Activated naive CD4-positive, alpha-beta T cell treated with anti-CD3 and anti-CD28 coated beads for 36 hours (primary cell): Measurements from ENCODE around the gene DNMT3A. TPM values are rescaled to one million over a fixed set of nuclear protein-coding genes. Genes with fewer than 3 reads are reported as not detected.
A peak's percentile ranks its signal among the peaks of the same experiment; 100 is the strongest.
"Not testable (repeated sequence)": the region's sequence is repeated elsewhere in the genome, so short reads cannot be mapped to it uniquely, and the experiment has no call there.

ENCODE experiments used
- CTCF ChIA-PET: fragments of 350-600 bp; sonication (Branson Sonifier 250); formaldehyde crosslinking; loops from one replicate; lab custom pipeline; 2021; ENCODE audit warnings: antibody characterized with exemption; lab: Charles Lee
- DNase-seq: peaks from one replicate; pipeline ENCODE4 v3.0.0-alpha.2; 2020
- H3K27ac Mint-ChIP-seq: one replicate; pipeline ENCODE4 v1.8.0; 2021; ENCODE audit warnings: mild to moderate bottlenecking, mixed read lengths
- H3K27me3 Mint-ChIP-seq: one replicate; pipeline ENCODE4 v1.8.0; 2021; ENCODE audit warnings: low read depth, mixed read lengths
- H3K36me3 Mint-ChIP-seq: one replicate; pipeline ENCODE4 v1.8.0; 2021; ENCODE audit warnings: low read depth, mixed read lengths
- H3K4me1 Mint-ChIP-seq: one replicate; pipeline ENCODE4 v1.8.0; 2021; ENCODE audit warnings: low read depth, mixed read lengths
- H3K4me3 Mint-ChIP-seq: one replicate; pipeline ENCODE4 v1.8.0; 2021; ENCODE audit warnings: mild to moderate bottlenecking, moderate library complexity, mixed read lengths
- H3K9me3 Mint-ChIP-seq: one replicate; pipeline ENCODE4 v1.8.0; 2021; ENCODE audit warnings: mixed read lengths
- intact Hi-C: fragments of 100-400 bp; cut with micrococcal nuclease; formaldehyde crosslinking; loops from one replicate; pipeline ENCODE4 v1.15.1; 2023
- total RNA-seq, 2 experiments: library from RNA; stranded (reverse); gene quantifications; one replicate each; pipeline ENCODE4 v1.2.3, GENCODE V29; 2021

Gene DNMT3A
- total RNA-seq, 2 experiments from 2014 or later, result 53.0 to 53.5 TPM

- peaks cover 44% of the 10 kb centered on the region for H3K36me3 Mint-ChIP-seq
- intact Hi-C loops, result loop anchor here (10.0 kb wide), 1 partner anchor 790 kb away; no protein-coding TSS in a partner anchor
- H3K4me1 Mint-ChIP-seq, result peaks cover 80% of the 10 kb centered on the region
- H3K27ac Mint-ChIP-seq, result peak overlapping the region; percentile 94
- no peaks in the 10 kb centered on the region for H3K27me3 Mint-ChIP-seq
- peak; percentile 79 for DNase-seq
- CTCF ChIA-PET, result interaction anchor here (1.6 to 6.0 kb wide), 2 partner anchors 9 to 19 kb away, joined by 6 to 55 read pairs; no protein-coding TSS in a partner anchor
- H3K9me3 Mint-ChIP-seq, result no peaks in the 10 kb centered on the region
- H3K4me3 Mint-ChIP-seq, result no peak overlapping the region
Measured at GRCh38 chr2:25274868-25275574, 66.7 kb downstream of the DNMT3A start.

GRCh38 chr2:25273985-25274535, 67.7 kb downstream of the DNMT3A start:
- DNase-seq, result no peak
- CTCF ChIA-PET, result interaction anchor here (0.8 to 1.7 kb wide), 5 partner anchors 10 to 88 kb away, joined by 3 to 9 read pairs (median 5); no protein-coding TSS in a partner anchor
- intact Hi-C loops, result loop anchor here (1.0 to 10.0 kb wide), 3 partner anchors 23 to 789 kb away; no protein-coding TSS in a partner anchor
- Mint-ChIP-seq H3K4me1 (peaks cover 76% of the 10 kb centered on the region), H3K9me3 (no peaks in the 10 kb centered on the region), H3K27me3 (no peaks in the 10 kb centered on the region), H3K4me3 (peak overlapping the region; percentile 41), H3K36me3 (peaks cover 47% of the 10 kb centered on the region), H3K27ac (peak overlapping the region; percentile 93)

- peak overlapping the region; percentile 93 for H3K27ac Mint-ChIP-seq
- not testable (repeated sequence) for H3K9me3 Mint-ChIP-seq, H3K4me3 Mint-ChIP-seq, H3K27me3 Mint-ChIP-seq, DNase-seq
- CTCF ChIA-PET, result interaction anchor here (0.6 to 1.7 kb wide), 4 partner anchors 17 to 90 kb away, joined by 3 to 5 read pairs (median 4); partner anchors contain the start of gene DNMT3A
- peaks cover 47% of the 10 kb centered on the region for H3K36me3 Mint-ChIP-seq
- intact Hi-C loops, result loop anchor here (1.0 to 10.0 kb wide), 3 partner anchors 21 to 788 kb away; no protein-coding TSS in a partner anchor
- peaks cover 69% of the 10 kb centered on the region for H3K4me1 Mint-ChIP-seq
Measured at GRCh38 chr2:25272705-25273104, 69.0 kb downstream of the DNMT3A start.

DNA sequence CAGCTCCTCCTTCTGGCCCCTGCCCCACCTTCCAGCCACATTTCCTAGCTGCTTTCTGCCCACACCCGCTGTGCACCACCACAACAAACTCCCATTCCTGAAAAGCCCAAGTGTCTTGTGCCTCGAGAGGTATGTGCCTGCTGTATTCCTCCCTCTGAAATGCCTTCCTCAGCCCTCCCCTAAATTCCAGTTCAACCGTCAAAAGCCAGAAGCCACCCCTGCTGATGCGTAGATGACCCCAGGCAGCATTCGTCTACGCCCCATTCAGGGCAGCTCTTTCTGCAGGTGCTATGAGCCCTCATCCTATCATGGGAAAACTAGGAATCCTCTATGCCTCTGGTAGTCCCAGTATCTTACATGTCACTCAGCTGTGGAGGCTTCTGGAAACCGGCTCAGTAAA, 71.7 kb downstream of the DNMT3A start:
- Mint-ChIP-seq H3K27me3 (no peaks in the 10 kb centered on the region), H3K36me3 (peaks cover 57% of the 10 kb centered on the region), H3K9me3 (no peaks in the 10 kb centered on the region), H3K27ac (no peak overlapping the region), H3K4me1 (peaks cover 67% of the 10 kb centered on the region), H3K4me3 (no peak overlapping the region)
- CTCF ChIA-PET, result interaction anchor here (0.6 to 1.2 kb wide), 2 partner anchors 8 to 324 kb away, joined by 3 read pairs; no protein-coding TSS in a partner anchor
- intact Hi-C loops, result loop anchor here (10.0 kb wide), 1 partner anchor 785 kb away; no protein-coding TSS in a partner anchor
- DNase-seq, result no peak

DNA sequence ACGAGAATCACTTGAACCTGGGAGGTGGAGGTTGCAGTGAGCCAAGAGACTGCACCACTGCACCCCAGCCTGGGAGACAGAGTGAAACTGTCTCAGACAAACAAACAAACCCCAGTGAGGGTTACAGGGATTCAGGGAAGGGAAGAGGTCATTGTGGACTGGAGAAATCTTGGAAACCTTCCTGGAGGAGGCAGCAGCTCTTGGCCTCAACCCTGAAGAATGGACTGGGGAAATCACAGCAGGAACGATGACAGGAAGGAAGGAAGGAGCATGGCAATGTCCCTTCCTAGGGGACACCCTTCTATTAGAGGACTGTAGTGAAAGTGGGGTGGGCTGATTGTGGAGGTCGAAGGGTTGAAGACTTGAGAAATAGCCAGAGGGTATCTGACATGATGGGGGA, 72.5 kb downstream of the DNMT3A start:
- H3K27me3 Mint-ChIP-seq, result no peaks in the 10 kb centered on the region
- DNase-seq, result no peak
- H3K4me3 Mint-ChIP-seq, result no peak overlapping the region
- no peak overlapping the region for H3K27ac Mint-ChIP-seq
- no peaks in the 10 kb centered on the region for H3K9me3 Mint-ChIP-seq
- peaks cover 55% of the 10 kb centered on the region for H3K36me3 Mint-ChIP-seq
- peaks cover 59% of the 10 kb centered on the region for H3K4me1 Mint-ChIP-seq
- CTCF ChIA-PET, result interaction anchor here (1.2 to 1.3 kb wide), 2 partner anchors 9 to 107 kb away, joined by 3 to 4 read pairs; no protein-coding TSS in a partner anchor
- intact Hi-C loops, result no loop called here

- no peak overlapping the region for H3K4me3 Mint-ChIP-seq
- H3K9me3 Mint-ChIP-seq, result no peaks in the 10 kb centered on the region
- no peaks in the 10 kb centered on the region for H3K27me3 Mint-ChIP-seq
- CTCF ChIA-PET, result interaction anchor here (0.5 to 1.3 kb wide), 4 partner anchors 8 to 108 kb away, joined by 3 to 5 read pairs (median 4); no protein-coding TSS in a partner anchor
- intact Hi-C loops, result no loop called here
- DNase-seq, result no peak
- H3K27ac Mint-ChIP-seq, result no peak overlapping the region
- peaks cover 50% of the 10 kb centered on the region for H3K4me1 Mint-ChIP-seq
- H3K36me3 Mint-ChIP-seq, result peaks cover 45% of the 10 kb centered on the region
Measured at GRCh38 chr2:25268139-25268538, 73.6 kb downstream of the DNMT3A start.

- H3K4me1 Mint-ChIP-seq, result peaks cover 42% of the 10 kb centered on the region
Measured at GRCh38 chr2:25266399-25266798, 75.3 kb downstream of the DNMT3A start.

DNA sequence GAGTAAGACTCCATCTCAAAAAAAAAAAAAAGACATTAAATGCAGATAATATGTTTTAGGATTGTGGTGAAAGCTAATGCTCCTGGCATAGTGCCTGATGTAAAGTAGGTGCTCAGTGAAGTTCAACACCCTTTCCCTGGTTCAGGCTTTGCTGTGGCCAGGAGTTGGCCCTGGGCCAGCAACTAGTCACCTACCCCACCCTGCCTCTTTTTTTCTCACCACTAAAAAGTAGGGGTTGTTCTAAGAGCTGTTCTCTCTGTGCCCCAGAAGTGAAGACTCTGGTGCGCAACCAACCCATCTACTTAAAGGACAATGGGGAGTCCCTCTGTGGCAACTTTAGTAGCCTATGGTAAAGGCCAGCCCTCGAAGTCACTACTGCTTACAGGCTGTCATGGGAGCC, 75.9 kb downstream of the DNMT3A start:
- no peak for DNase-seq
- Mint-ChIP-seq H3K4me3 (no peak overlapping the region), H3K27ac (no peak overlapping the region), H3K4me1 (peaks cover 42% of the 10 kb centered on the region), H3K9me3 (no peaks in the 10 kb centered on the region), H3K36me3 (peaks cover 44% of the 10 kb centered on the region), H3K27me3 (no peaks in the 10 kb centered on the region)
- CTCF ChIA-PET, result interaction anchor here (0.9 kb wide), 1 partner anchor 15 kb away, joined by 3 read pairs; no protein-coding TSS in a partner anchor
- intact Hi-C loops, result no loop called here

More at GRCh38 chr2:25266399-25266798, 75.3 kb downstream of the DNMT3A start:
- H3K27me3 Mint-ChIP-seq, result no peaks in the 10 kb centered on the region
- no peak overlapping the region for H3K27ac Mint-ChIP-seq
- intact Hi-C loops, result no loop called here
- H3K4me3 Mint-ChIP-seq, result no peak overlapping the region
- no peaks in the 10 kb centered on the region for H3K9me3 Mint-ChIP-seq
- CTCF ChIA-PET, result no interaction called here
- peaks cover 46% of the 10 kb centered on the region for H3K36me3 Mint-ChIP-seq
- DNase-seq, result no peak

DNA sequence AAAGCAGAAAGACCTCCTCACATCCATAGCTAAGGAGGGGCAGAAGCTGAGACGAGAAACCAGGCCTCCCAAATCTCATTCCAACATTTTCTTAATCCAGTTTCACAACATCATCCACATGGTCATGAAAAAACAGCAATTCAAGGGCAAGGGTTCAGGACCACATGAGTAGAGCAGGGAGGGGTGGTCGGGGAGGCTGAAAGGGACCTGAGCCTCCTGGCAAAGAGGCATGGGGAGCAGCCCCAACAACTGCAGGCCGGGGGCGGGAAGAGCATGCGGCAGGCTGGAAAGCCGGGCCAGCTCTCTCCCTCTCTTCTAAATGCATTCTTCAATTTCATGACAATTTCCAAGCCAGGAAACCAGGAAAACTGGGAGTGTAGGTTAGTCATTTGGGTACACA, 76.7 kb downstream of the DNMT3A start:
- H3K36me3 Mint-ChIP-seq, result peaks cover 43% of the 10 kb centered on the region

GRCh38 chr2:25262288-25262687, 79.4 kb downstream of the DNMT3A start:
- no peak overlapping the region for H3K4me3 Mint-ChIP-seq
- H3K36me3 Mint-ChIP-seq, result peaks cover 27% of the 10 kb centered on the region
- intact Hi-C loops, result no loop called here
- H3K27ac Mint-ChIP-seq, result no peak overlapping the region
- CTCF ChIA-PET, result interaction anchor here (1.3 kb wide), 1 partner anchor 14 kb away, joined by 3 read pairs; no protein-coding TSS in a partner anchor
- H3K27me3 Mint-ChIP-seq, result no peaks in the 10 kb centered on the region
- H3K4me1 Mint-ChIP-seq, result peaks cover 26% of the 10 kb centered on the region
- H3K9me3 Mint-ChIP-seq, result no peaks in the 10 kb centered on the region
- DNase-seq, result no peak

More for the DNA sequence above, 76.7 kb downstream of the DNMT3A start:
- DNase-seq, result no peak
- no peak overlapping the region for H3K4me3 Mint-ChIP-seq
- H3K27me3 Mint-ChIP-seq, result no peaks in the 10 kb centered on the region
- H3K9me3 Mint-ChIP-seq, result no peaks in the 10 kb centered on the region
- CTCF ChIA-PET, result interaction anchor here (0.9 kb wide), 1 partner anchor 16 kb away, joined by 3 read pairs; no protein-coding TSS in a partner anchor
- intact Hi-C loops, result no loop called here
- H3K27ac Mint-ChIP-seq, result no peak overlapping the region
- peaks cover 39% of the 10 kb centered on the region for H3K4me1 Mint-ChIP-seq

DNA sequence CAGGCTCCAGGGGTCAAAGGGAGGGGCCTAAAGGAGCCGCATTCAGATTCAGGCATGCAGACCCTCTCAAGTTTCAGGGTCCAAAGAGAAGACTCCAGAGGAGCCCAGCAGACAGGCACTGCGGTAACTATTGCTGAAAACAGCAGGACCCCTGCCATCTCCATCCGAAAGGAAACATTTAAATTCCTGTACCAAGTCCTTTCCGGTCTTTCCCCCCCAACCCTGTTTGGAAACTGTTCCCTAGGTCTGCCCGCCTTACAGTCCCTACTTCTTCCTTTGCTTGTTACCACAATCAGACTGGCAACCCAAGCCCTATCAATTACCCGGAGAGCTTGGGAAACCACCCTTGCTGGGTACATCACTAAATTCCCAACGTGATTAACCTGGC, 82.0 kb downstream of the DNMT3A start:
- no peak for DNase-seq
- CTCF ChIA-PET, result no interaction called here

More for the DNA sequence above, 82.0 kb downstream of the DNMT3A start:
- peaks cover 9% of the 10 kb centered on the region for H3K4me1 Mint-ChIP-seq
- H3K27me3 Mint-ChIP-seq, result no peaks in the 10 kb centered on the region
- intact Hi-C loops, result no loop called here
- no peak overlapping the region for H3K4me3 Mint-ChIP-seq
- peaks cover 24% of the 10 kb centered on the region for H3K36me3 Mint-ChIP-seq
- no peaks in the 10 kb centered on the region for H3K9me3 Mint-ChIP-seq
- no peak overlapping the region for H3K27ac Mint-ChIP-seq
